Esophagus (tissue), 2 donors: ENCODE measurements around the gene ACTR3. TPM values are rescaled to one million over a fixed set of nuclear protein-coding genes. Genes with fewer than 3 reads are reported as not detected.

Experiments used
- H3K27ac ChIP-seq, 2 donors: one replicate each; pipeline ENCODE4 v1.5.1; 2013; ENCODE audit warnings: low read depth in 2 of 2, mild to moderate bottlenecking in 2 of 2, inconsistent platforms in 1 of 2, low read length in 1 of 2, moderate library complexity in 1 of 2
- H3K27me3 ChIP-seq, 2 donors: one replicate each; pipeline ENCODE4 v1.6.1; 2013; ENCODE audit warnings: low read length in 2 of 2, control low read depth in 1 of 2, mild to moderate bottlenecking in 1 of 2; ENCODE audit not compliant: insufficient read depth in 2 of 2, control insufficient read depth in 1 of 2
- H3K36me3 ChIP-seq, 2 donors: one replicate each; pipeline ENCODE4 v1.6.1; 2013; ENCODE audit warnings: low read length in 1 of 2; ENCODE audit not compliant: control insufficient read depth in 2 of 2, insufficient read depth in 2 of 2
- H3K4me1 ChIP-seq, 2 donors: one replicate each; pipeline ENCODE4 v1.6.1; 2013; ENCODE audit warnings: low read length in 1 of 2; ENCODE audit not compliant: control insufficient read depth in 2 of 2, insufficient read depth in 2 of 2
- H3K4me3 ChIP-seq, 2 donors: one replicate each; pipeline ENCODE4 v1.5.1; 2013; ENCODE audit warnings: low read length in 2 of 2, mild to moderate bottlenecking in 2 of 2, low read depth in 1 of 2, moderate library complexity in 1 of 2
- H3K9me3 ChIP-seq, 2 donors: one replicate each; pipeline ENCODE4 v1.6.1; 2013; ENCODE audit warnings: mild to moderate bottlenecking in 2 of 2, low read depth in 1 of 2, low read length in 1 of 2, moderate library complexity in 1 of 2; ENCODE audit not compliant: control insufficient read depth in 2 of 2, insufficient read depth in 1 of 2
- WGBS, 2 donors: extraction: QIAGEN DNeasy Blood & Tissue Kit; methylation state at CpG; one replicate each; pipeline ENCODE4 v1.1.7; 2013; 5-methylcytosine and 5-hydroxymethylcytosine counted together
- polyA plus RNA-seq, 2 donors: library from polyadenylated mRNA; stranded (reverse); fragments of 200-250 nt; gene quantifications; one replicate each; pipeline ENCODE4 v1.2.3, GENCODE V29; 2013
- donor health status: healthy with polysubstance abuse.
- donor health status: Bipolar disorder and iron deficiency.

The ACTR3 gene
- polyA plus RNA-seq, 2 donors: 57.2 to 155 TPM

GRCh38 chr2:113888641-113889470, 1.0 kb upstream of the ACTR3 start:
- 35 to 36% methylated on average over 14 of the region's 14 CpGs for WGBS, 2 donors
- Histone ChIP-seq H3K9me3 (no peaks in the 10 kb centered on the region), H3K36me3 (no peaks in the 10 kb centered on the region), H3K4me1 (peaks cover 0 to 7% of the 10 kb centered on the region in 2 donors), H3K27ac (peak overlapping the region; percentile 74 to 95), H3K27me3 (no peaks in the 10 kb centered on the region), H3K4me3 (peak overlapping the region; percentile 56 to 96)

- Histone ChIP-seq H3K9me3 (no peaks in the 10 kb centered on the region), H3K27me3 (no peaks in the 10 kb centered on the region), H3K27ac (peak overlapping the region; percentile 95 to 99), H3K4me3 (peak overlapping the region; percentile 90 to 96), H3K4me1 (peaks cover 0 to 10% of the 10 kb centered on the region in 2 donors), H3K36me3 (no peaks in the 10 kb centered on the region)
- WGBS, 2 donors: 0 to 1% methylated on average over 36 to 57 of the region's 57 CpGs
Observed at GRCh38 chr2:113890253-113891235, 655 bp downstream of the ACTR3 start.

- peak overlapping the region in 1 of 2 donors; percentile 45 for H3K27ac ChIP-seq
- no peaks in the 10 kb centered on the region for H3K27me3 ChIP-seq
- H3K9me3 ChIP-seq: no peaks in the 10 kb centered on the region
- peak overlapping the region in 1 of 2 donors; percentile 96 for H3K4me3 ChIP-seq
- WGBS, 2 donors: 1% methylated on average over 5 of the region's 5 CpGs
- H3K4me1 ChIP-seq: peaks cover 0 to 9% of the 10 kb centered on the region in 2 donors
- no peaks in the 10 kb centered on the region for H3K36me3 ChIP-seq
Observed at GRCh38 chr2:113891265-113891959, 1.5 kb downstream of the ACTR3 start.

- Histone ChIP-seq H3K27ac (no peak overlapping the region), H3K36me3 (no peaks in the 10 kb centered on the region), H3K27me3 (no peaks in the 10 kb centered on the region), H3K9me3 (no peaks in the 10 kb centered on the region), H3K4me1 (peaks cover 0 to 5% of the 10 kb centered on the region in 2 donors), H3K4me3 (peak overlapping the region in 1 of 2 donors; percentile 96)
- WGBS, 2 donors: 32 to 34% methylated on average over 6 of the region's 6 CpGs
Observed at GRCh38 chr2:113892004-113892710, 2.3 kb downstream of the ACTR3 start.

GRCh38 chr2:113894156-113894743, 4.4 kb downstream of the ACTR3 start:
- Histone ChIP-seq H3K4me3 (peak overlapping the region in 1 of 2 donors; percentile 33), H3K27ac (peak overlapping the region; percentile 65 to 71), H3K9me3 (no peaks in the 10 kb centered on the region), H3K27me3 (no peaks in the 10 kb centered on the region), H3K36me3 (no peaks in the 10 kb centered on the region), H3K4me1 (peaks cover 0 to 2% of the 10 kb centered on the region in 2 donors)
- 25 to 40% methylated on average over 7 of the region's 7 CpGs for WGBS, 2 donors

- Histone ChIP-seq H3K36me3 (no peaks in the 10 kb centered on the region), H3K4me1 (peaks cover 0 to 2% of the 10 kb centered on the region in 2 donors), H3K4me3 (peak overlapping the region in 1 of 2 donors; percentile 7), H3K27me3 (no peaks in the 10 kb centered on the region), H3K27ac (no peak overlapping the region), H3K9me3 (no peaks in the 10 kb centered on the region)
- WGBS, 2 donors: 64 to 71% methylated on average over 4 of the region's 4 CpGs
Observed at GRCh38 chr2:113895301-113895700, 5.4 kb downstream of the ACTR3 start.

GRCh38 chr2:113895819-113896563, 6.1 kb downstream of the ACTR3 start:
- H3K4me1 ChIP-seq: peaks cover 0 to 2% of the 10 kb centered on the region in 2 donors
- no peaks in the 10 kb centered on the region for H3K27me3 ChIP-seq
- H3K9me3 ChIP-seq: no peaks in the 10 kb centered on the region
- H3K27ac ChIP-seq: no peak overlapping the region
- H3K36me3 ChIP-seq: no peaks in the 10 kb centered on the region
- peak overlapping the region in 1 of 2 donors; percentile 7 for H3K4me3 ChIP-seq
- 57 to 61% methylated on average over 1 of the region's 1 CpG for WGBS, 2 donors

- Histone ChIP-seq H3K27me3 (no peaks in the 10 kb centered on the region), H3K9me3 (no peaks in the 10 kb centered on the region), H3K4me3 (no peak overlapping the region), H3K27ac (no peak overlapping the region), H3K4me1 (peaks cover 0 to 2% of the 10 kb centered on the region in 2 donors), H3K36me3 (no peaks in the 10 kb centered on the region)
- 41 to 54% methylated on average over 2 of the region's 2 CpGs for WGBS, 2 donors
Observed at GRCh38 chr2:113896791-113897190, 6.9 kb downstream of the ACTR3 start.
